ENCODE data around the gene RPS26. TPM values are rescaled to one million over a fixed set of nuclear protein-coding genes. Genes with fewer than 3 reads are reported as not detected.

Gene RPS26
- total and polyA plus RNA-seq, 2 donors from 2014 or later: 46.7 to 637 TPM

DNA sequence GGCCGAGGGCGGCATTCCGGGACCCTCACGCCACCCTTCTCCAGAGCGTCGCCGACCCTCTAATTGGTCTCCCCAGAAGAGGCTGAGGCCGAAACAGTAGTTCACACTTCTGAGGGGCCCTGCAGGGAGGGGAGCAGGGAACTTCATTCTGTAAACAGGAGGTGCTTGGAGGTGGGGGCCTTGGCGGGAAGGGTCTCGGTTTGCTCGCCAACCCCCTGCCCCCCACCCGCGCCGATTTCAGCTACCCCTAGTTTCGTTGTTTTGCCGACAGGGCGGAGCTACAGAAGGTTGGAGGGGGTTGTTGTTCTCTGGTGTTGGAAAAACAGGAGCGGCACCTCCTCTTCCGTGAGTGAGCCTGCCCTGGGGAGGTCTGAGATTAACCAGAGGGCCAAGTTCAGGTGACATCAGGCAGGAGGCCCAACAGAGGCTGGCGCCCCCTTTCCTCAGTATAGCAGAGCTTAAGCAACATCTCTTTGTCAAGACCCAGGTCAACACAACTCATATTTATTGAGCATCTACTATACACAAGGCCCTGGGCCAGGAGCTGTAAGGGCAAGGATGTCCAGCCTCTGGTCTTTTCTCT, 38.9 kb downstream of the RPS26 start:
- H3K4me1 ChIP-seq (ENCODE audit: control insufficient read depth in 2 of 3, insufficient read depth in 2 of 3, low read depth in 1 of 3, low read length in 3 of 3): peaks cover 4 to 13% (median 10%) of the 10 kb centered on the region in 3 donors
- peak in 4 of 5 donors; percentile 38 to 77 (median 56) for DNase-seq
- H3K4me3 ChIP-seq (ENCODE audit: low read length in 3 of 3): peak overlapping the region; percentile 57 to 79 (median 71)
- H3K27me3 ChIP-seq (ENCODE audit: control insufficient read depth, insufficient read depth, low read length): no peaks in the 10 kb centered on the region
- H3K9ac ChIP-seq (ENCODE audit: low read length in 3 of 3): peak overlapping the region; percentile 26 to 84 (median 81)
- no peaks in the 10 kb centered on the region for H3K9me3 ChIP-seq (ENCODE audit: control insufficient read depth in 2 of 3, insufficient read depth in 1 of 3, low read length in 3 of 3)
- intact Hi-C loops (cut with DNase I): no loop called here
- peak overlapping the region; percentile 82 to 93 for H3K27ac ChIP-seq (ENCODE audit: low read depth in 2 of 2, low read length in 2 of 2)
- TF ChIP-seq, protein P1, sequence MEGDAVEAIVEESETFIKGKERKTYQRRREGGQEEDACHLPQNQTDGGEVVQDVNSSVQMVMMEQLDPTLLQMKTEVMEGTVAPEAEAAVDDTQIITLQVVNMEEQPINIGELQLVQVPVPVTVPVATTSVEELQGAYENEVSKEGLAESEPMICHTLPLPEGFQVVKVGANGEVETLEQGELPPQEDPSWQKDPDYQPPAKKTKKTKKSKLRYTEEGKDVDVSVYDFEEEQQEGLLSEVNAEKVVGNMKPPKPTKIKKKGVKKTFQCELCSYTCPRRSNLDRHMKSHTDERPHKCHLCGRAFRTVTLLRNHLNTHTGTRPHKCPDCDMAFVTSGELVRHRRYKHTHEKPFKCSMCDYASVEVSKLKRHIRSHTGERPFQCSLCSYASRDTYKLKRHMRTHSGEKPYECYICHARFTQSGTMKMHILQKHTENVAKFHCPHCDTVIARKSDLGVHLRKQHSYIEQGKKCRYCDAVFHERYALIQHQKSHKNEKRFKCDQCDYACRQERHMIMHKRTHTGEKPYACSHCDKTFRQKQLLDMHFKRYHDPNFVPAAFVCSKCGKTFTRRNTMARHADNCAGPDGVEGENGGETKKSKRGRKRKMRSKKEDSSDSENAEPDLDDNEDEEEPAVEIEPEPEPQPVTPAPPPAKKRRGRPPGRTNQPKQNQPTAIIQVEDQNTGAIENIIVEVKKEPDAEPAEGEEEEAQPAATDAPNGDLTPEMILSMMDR (IDR thresholded peaks at IDR 0.05; ENCODE audit: borderline replicate concordance, extremely low read depth, insufficient read depth): no peak
- peaks cover 0 to 13% (median 5%) of the 10 kb centered on the region in 3 donors for H3K36me3 ChIP-seq (ENCODE audit: control insufficient read depth in 2 of 3, insufficient read depth in 3 of 3, low read length in 3 of 3)
- no peak for FAIRE-seq

DNA sequence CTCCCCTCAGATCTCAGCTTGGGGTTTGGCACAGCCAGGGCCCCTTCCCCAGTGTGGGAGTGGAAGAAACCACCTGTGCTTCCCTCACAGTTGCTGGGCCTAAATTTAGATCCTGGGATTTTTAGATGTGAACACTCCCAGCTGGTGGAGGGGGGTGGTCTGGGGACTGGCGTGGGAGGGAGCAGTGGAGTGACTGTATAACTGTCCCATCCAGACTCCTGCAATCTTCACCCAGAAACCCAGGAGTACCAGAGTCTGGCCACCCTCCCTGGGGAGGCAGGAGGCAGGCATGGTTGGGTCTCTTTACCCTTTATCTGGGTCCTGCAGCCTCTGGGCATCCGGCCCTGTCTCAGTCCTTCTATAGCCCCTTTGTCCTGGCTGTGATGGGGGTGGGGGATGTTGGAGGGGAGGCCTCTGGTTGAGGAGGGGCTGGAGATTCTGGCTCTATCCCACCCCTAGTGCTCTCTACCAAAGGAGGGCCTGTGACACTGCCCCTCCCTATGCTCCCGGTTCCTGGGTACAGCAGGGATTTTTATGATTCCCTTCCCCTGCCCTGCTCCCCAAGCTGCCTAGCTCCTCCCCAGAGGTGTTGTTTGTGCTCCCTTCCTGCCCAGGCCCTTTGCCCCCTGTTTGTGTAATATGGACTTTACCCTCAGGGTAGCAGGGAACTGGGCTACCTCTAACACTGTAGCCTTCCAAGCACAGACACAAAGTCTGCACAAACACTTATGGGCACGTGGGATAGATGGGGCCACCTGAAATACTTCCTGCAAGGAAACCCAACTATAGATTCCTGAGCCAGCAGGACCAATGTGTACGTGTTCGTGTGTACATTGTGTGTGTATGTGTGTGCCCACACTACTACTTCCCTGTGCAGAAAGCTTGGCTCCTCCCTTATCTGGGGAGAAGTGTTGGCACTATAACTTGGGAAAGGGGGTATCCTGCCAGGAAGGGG, 40.0 kb downstream of the RPS26 start:
- TF ChIP-seq, protein P1 (IDR thresholded peaks at IDR 0.05; ENCODE audit: borderline replicate concordance, extremely low read depth, insufficient read depth): no peak
- peaks cover 4 to 15% (median 13%) of the 10 kb centered on the region in 3 donors for H3K4me1 ChIP-seq (ENCODE audit: control insufficient read depth in 2 of 3, insufficient read depth in 2 of 3, low read depth in 1 of 3, low read length in 3 of 3)
- DNase-seq (peak in 4 of 5 donors; percentile 24 to 67 (median 45)), FAIRE-seq (no peak)
- intact Hi-C loops (cut with DNase I): no loop called here
- peak overlapping the region; percentile 57 to 79 (median 71) for H3K4me3 ChIP-seq (ENCODE audit: low read length in 3 of 3)
- no peaks in the 10 kb centered on the region for H3K9me3 ChIP-seq (ENCODE audit: control insufficient read depth in 2 of 3, insufficient read depth in 1 of 3, low read length in 3 of 3)
- H3K9ac ChIP-seq (ENCODE audit: low read length in 3 of 3): peak overlapping the region in 2 of 3 donors; percentile 74 to 84
- H3K36me3 ChIP-seq (ENCODE audit: control insufficient read depth in 2 of 3, insufficient read depth in 3 of 3, low read length in 3 of 3): peaks cover 0 to 15% (median 10%) of the 10 kb centered on the region in 3 donors
- peak overlapping the region; percentile 82 to 93 for H3K27ac ChIP-seq (ENCODE audit: low read depth in 2 of 2, low read length in 2 of 2)
- H3K27me3 ChIP-seq (ENCODE audit: control insufficient read depth, insufficient read depth, low read length): no peaks in the 10 kb centered on the region

DNA sequence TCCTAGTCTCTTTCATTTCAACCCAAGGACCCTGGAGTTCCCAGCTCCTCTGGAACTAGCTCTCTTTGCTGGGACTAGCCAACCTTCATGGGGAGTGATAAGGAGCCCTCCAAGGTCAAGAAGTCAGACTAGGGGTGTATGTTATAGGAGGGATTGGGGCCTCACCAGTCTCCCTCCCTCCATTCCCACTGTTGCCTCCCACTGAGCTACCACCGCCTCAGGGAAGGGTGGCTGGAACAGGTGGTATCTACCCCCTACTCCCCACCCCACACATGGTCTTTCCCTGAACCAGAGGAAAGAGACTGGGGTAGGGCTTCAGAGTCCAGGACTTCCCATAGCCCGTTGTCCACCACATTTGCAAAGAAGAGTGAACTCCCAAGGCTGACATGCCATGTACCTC, 40.7 kb downstream of the RPS26 start:
- H3K9ac ChIP-seq (ENCODE audit: low read length in 3 of 3): peak overlapping the region in 1 of 3 donors; percentile 16
- H3K4me1 ChIP-seq (ENCODE audit: control insufficient read depth in 2 of 3, insufficient read depth in 2 of 3, low read depth in 1 of 3, low read length in 3 of 3): peaks cover 4 to 15% (median 13%) of the 10 kb centered on the region in 3 donors
- H3K36me3 ChIP-seq (ENCODE audit: control insufficient read depth in 2 of 3, insufficient read depth in 3 of 3, low read length in 3 of 3): peaks cover 0 to 18% (median 10%) of the 10 kb centered on the region in 3 donors
- no peak for DNase-seq
- peak overlapping the region in 2 of 3 donors; percentile 20 to 79 for H3K4me3 ChIP-seq (ENCODE audit: low read length in 3 of 3)
- H3K27ac ChIP-seq (ENCODE audit: low read depth in 2 of 2, low read length in 2 of 2): peak overlapping the region; percentile 82 to 93
- no peaks in the 10 kb centered on the region for H3K9me3 ChIP-seq (ENCODE audit: control insufficient read depth in 2 of 3, insufficient read depth in 1 of 3, low read length in 3 of 3)
- no peaks in the 10 kb centered on the region for H3K27me3 ChIP-seq (ENCODE audit: control insufficient read depth, insufficient read depth, low read length)
- intact Hi-C loops (cut with DNase I): no loop called here
- no peak for FAIRE-seq
- TF ChIP-seq, protein P1 (IDR thresholded peaks at IDR 0.05; ENCODE audit: borderline replicate concordance, extremely low read depth, insufficient read depth): no peak
